Measurements from ENCODE around the gene CDH13.

GRCh38 chr16:82755570-82756282 lies 129.0 kb downstream of the CDH13 start:
- no peak for TF ChIP-seq TAF1 (IDR thresholded peaks at IDR 0.05; ENCODE audit: low read depth)
- no peak for TF ChIP-seq CTCF (IDR thresholded peaks at IDR 0.05; ENCODE audit: poor library complexity, severe bottlenecking)
- TF ChIP-seq POLR2AphosphoS5 (IDR thresholded peaks at IDR 0.05), result no peak
- TF ChIP-seq RAD21 (conservative IDR thresholded peaks at IDR 0.05), result no peak
- no peak for TF ChIP-seq EZH2 (IDR thresholded peaks at IDR 0.05; ENCODE audit: borderline replicate concordance, insufficient read depth, low read length, poor library complexity, severe bottlenecking)
- no peak for TF ChIP-seq REST (IDR thresholded peaks at IDR 0.05; ENCODE audit: borderline replicate concordance)
- TF ChIP-seq EP300 (conservative IDR thresholded peaks at IDR 0.05; ENCODE audit: poor library complexity, severe bottlenecking), result no peak

Data from neural cell (in vitro differentiated cells).